Inflammatory macrophage treated with lipopolysaccharide for 4 hours (primary cell): ENCODE measurements around the gene GDNF.

Experiments used
- DNase-seq: peaks from one replicate; pipeline ENCODE4 v3.0.0-alpha.2; 2020

Gene GDNF

GRCh38 chr5:37776826-37777225 is 63.0 kb downstream of the GDNF start:
- no peak for DNase-seq

GRCh38 chr5:37774912-37775483 is 64.8 kb downstream of the GDNF start:
- peak; percentile 39 for DNase-seq

DNA sequence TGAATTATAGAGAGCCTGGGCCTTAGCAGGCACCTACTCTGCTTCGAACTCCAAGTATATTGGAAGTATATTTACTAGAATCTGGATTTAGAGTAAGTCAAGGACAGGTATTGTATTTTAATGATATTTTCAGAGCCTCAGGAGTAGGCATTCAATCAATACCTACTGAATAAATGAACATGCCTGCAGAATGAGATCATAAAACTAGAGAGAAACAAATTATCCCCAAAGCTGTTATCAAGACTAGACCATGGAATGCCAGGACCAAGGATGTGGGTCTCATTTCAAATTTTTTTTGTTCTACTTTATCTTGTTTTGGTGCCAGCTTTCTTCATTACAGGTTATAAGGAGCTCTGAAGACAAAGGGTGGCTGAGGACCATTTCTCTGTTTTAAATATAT is 66.0 kb downstream of the GDNF start:
- no peak for DNase-seq

DNA sequence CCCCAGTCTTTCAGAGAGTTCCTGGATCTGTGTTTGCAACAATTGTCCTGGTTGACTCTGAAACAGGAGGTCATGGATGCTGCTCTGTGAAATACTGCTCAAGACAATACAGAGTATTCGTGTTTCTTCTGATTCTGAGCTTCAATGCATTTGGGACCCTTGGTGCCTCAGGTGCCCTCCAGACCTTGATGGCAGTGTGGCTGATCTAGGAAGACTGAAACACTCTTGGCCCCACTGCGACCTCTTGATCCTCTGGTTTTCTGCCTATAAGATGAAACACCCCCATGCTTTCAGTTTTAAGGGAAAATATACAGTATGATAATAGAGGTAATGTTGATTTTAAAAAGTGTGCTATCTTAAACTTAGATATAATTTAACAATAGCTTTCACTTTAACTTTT is 67.6 kb downstream of the GDNF start:
- no peak for DNase-seq

GRCh38 chr5:37771731-37772130 is 68.1 kb downstream of the GDNF start:
- no peak for DNase-seq

DNA sequence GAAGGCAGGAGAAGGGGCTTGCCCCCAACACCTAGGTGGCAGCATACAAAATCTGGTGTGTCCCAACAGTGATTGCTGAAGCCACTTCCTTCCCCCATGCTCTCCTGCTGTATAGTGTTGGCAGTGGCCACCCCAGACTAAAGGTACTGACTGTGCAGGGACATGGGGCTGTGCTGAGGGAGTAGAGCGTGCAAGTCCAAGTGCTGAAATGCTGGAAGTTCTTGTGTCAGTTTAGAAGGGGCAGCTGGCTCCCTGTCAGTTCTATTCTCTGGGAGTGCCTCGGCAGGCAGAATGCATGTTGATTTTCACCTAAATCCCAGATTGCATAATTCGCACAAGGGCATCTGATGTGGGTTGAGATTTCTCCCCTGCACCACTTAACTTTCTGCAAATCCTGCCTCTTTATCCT is 68.6 kb downstream of the GDNF start:
- DNase-seq, result no peak

- no peak for DNase-seq
Measured at GRCh38 chr5:37770786-37771185, 69.1 kb downstream of the GDNF start.

- DNase-seq, result no peak
Measured at GRCh38 chr5:37769840-37770239, 70.0 kb downstream of the GDNF start.

DNA sequence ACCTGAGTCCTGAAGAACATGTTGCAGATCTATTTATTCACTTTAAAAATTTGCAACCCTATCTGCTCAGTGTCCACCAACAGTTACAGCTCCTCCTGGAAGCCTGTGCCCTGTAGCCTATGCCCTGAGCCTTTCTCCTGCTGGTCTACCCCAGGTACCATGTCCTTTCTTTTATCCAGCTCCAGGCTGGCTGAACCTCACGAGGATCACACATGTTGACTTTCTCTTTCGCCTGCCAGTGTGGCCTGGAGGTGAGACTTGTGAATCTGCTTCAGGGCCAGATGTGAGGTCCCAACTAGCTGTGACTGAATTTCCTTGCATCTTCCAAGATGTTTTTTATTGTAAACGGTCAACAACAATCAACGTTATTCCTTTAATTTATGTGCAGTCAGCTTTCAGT is 70.7 kb downstream of the GDNF start:
- DNase-seq, result no peak

DNA sequence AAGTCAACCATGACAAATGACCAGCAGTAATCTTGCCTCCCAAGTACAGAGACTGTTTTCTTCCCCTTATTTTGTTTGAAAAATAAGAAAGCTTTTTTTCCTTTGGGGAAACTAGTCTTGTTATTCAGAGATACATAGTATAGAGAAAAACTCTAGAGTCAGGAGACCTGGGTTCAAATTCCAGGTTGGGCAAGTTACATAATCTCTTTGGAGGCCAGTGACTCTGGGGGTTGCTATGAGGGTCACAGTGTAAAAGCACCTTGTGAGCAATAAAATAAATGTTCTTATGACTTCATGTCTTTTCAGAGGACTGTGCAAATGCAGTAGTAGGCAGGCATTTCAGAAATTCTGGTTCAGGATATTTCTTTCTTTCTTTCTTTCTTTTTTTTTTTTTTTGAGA is 71.5 kb downstream of the GDNF start:
- no peak for DNase-seq

GRCh38 chr5:37767961-37768360 is 71.9 kb downstream of the GDNF start:
- no peak for DNase-seq

- no peak for DNase-seq
Measured at GRCh38 chr5:37767251-37767650, 72.6 kb downstream of the GDNF start.
